H54 (cell line): ENCODE results near the gene EPHB1.

Experiments used
- DNase-seq: peaks from one replicate; pipeline ENCODE4 v3.0.0; 2011; ENCODE audit warnings: low spot score, mixed read lengths; ENCODE audit not compliant: insufficient read length
- FAIRE-seq: peaks from 3 replicates; lab custom pipeline; 2011; peaks lifted over from hg19 to GRCh38; lab: Jason Lieb, UNC
- POLR2A ChIP-seq: IDR thresholded peaks from 2 replicates; pipeline ENCODE4 v1.6.1; 2011; ENCODE audit warnings: low read depth, mild to moderate bottlenecking, low read length

The EPHB1 gene

DNA sequence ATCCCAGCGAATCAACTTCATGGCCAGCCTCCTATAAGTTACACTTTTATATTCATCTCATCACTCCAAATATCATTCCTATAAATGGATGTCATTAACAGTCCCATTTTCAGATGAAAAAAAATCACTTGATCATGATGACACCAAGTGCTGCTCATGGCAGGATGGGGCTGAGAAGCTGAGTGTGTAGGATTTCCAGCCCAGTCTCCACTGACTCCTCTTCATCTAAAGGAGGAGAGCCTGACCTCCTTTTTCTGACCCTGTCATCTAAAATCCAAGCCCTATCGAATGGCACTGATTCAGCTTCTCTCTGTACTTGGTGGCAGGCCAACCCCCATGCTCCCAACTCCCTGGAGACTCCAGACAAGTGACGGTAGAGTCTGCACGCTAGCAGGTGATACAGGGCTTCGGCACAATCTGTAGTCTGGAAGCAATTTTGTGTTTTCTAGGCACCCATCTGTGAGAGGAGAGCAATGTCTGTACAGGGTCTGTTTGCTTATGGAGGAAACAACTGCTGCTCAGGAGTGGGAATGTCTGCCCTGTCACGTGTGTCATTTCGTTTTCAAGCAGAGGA lies 103.2 kb downstream of the EPHB1 start:
- FAIRE-seq: no peak
- DNase-seq: no peak
- TF ChIP-seq POLR2A: no peak

DNA sequence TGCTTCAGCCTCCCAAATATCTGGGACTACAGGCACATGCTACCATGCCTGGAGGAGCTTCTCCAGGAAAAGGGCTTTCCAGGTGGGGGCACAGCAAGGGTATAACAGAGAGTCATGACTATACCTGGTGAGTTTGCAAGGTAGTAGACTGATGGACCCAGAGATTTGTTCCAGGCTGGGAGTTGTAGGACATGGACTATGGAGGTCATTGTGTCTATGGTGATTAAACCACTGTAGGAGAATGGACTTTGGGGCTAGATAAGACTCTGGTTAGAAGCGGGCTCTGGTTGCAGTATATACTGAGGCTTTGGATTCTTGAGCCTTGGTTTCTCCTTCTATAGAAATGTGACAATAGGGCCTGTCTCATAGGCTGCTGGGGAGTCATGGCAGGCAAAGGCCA lies 104.7 kb downstream of the EPHB1 start:
- DNase-seq (no peak), FAIRE-seq (no peak)
- no peak for TF ChIP-seq POLR2A

DNA sequence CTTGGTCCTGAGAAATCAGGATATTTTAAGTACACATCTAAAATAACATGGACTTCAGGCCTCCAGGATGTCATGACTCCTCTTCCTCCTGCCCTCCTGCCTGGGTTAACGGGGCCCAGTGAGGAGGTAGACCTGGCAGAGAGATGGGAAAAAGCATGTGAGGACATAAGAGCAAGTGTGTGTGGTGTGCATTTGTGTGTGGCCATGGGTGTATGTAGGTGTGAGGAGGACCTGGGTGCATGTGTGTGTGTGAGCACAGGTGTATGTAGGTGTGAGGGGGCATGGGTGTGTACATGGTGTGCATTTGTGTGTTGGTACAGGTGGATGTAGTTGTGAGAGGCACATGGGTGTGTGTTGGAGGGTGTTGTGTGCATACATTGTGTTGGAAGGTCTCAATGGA lies 105.4 kb downstream of the EPHB1 start:
- DNase-seq (no peak), FAIRE-seq (no peak)
- no peak for TF ChIP-seq POLR2A

DNA sequence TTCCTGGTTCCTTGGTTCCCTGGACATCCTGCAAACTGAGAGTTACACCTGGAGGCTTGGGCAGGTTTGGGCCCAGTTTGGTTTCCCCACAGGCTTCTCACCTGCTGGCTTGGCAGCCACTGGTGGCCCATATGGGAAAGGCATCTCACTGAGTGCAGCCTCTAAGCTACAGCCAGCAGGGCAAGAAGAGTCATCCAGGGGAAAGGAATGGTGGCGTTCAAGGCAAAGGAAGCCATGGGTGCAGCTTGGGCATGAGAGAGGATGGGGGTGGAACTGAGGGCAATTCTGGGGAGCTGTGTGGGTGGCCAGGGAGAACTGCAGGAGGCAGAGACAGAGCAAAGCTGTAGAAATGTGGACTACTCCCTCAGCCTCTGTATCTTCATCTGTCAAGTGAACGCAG lies 106.4 kb downstream of the EPHB1 start:
- no peak for FAIRE-seq
- no peak for DNase-seq
- no peak for TF ChIP-seq POLR2A

DNA sequence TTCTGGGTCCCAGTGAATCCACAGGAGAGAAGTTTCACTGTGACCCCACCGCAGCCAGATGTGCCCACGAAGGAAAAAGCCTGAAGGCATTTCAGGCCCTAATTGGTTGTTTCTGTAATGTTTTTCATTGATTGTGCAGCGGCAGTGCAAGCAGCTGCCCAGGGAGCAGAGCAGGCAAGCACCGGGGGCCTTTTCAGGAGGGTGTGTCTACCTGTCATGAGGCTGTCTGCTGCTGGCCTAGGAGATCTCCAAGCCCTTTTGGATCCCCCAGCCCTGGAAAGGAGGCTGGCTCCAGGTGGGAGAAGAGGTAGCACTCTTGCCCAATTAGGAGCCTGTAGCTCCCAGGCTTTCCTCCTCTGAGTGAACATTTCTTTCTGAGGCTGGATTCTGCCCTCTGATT lies 108.8 kb downstream of the EPHB1 start:
- FAIRE-seq (no peak), DNase-seq (no peak)
- no peak for TF ChIP-seq POLR2A

DNA sequence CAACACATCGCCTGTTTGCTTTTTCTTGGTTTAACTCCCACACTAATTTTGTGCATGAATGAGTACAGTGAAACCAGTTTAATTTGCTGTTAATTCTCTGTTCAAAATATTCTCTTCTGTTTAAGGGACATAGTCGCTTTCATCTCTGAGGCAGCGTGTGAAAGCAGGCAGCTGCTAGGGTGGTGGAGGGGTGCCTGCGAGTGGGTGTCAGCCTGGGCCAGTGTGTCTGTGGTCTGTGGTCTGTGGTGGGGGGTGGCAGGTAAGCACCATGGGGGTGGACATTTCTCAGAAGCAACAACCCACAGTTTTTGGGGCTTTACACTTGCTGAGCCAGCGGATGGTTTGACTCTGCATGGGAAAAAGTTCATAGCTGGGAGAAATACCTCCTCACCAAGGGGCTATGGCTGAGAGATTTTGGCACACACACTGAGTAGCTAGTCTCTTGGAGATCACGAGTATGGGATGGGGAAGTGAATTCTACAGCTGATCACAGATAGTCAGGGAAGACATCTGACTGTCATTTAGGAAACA lies 109.2 kb downstream of the EPHB1 start:
- FAIRE-seq: no peak
- DNase-seq: no peak
- no peak for TF ChIP-seq POLR2A

DNA sequence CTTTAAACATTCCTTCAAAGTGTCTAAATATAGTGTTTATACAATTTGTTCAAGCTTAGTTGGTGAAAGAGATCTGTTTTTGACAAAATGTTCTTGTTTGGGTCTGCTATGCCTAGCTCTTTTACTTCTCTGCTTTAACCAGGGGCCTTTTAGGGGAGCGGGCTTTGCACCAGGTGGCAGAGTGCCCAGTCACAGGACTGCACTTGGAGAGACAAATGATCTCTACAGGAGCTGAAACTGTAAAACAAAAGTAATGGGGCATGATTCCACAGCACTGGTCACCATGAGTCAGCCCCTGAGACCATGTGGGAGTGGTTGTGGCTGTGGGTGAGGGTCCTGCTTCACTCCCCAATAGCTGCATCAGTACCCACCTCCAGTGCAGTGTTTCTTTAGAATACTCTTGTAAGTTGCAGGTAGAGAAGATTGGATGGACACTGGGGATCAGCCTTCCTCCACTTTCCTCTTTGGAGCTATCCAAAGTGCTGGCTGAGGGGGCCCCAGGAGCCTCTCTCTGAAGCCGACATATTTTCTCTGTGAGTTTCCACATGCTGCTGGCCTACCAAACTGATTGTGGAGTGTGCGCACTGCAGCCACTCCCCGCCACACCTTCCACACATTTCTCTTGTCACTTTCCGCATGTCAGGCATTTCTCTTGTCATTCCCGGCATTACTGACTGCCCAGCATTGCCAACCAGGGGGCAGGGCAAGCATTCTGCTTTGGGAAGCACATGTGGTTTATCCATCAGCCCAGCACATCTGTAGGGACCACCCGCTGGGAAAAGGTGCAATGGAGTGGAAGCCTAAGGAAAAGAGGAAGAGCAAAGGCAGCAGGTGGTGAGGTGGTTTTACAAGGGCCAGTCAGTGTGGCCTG lies 110.0 kb downstream of the EPHB1 start:
- TF ChIP-seq POLR2A: no peak
- FAIRE-seq (no peak), DNase-seq (no peak)

DNA sequence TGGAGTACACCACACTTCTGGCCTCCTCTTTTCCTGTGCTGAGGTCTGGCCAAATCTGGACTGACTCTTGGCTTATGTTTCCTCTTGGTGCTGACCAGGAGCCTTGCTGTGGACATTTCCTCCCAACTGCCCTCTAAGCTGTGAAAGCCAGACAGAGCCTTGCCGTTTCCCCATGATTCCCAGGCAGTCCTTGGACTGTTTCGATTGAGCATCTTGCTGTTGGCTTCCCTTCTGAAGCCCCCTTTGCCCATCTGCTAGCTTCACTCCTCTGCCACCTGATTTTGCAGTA lies 110.5 kb downstream of the EPHB1 start:
- no peak for FAIRE-seq

DNA sequence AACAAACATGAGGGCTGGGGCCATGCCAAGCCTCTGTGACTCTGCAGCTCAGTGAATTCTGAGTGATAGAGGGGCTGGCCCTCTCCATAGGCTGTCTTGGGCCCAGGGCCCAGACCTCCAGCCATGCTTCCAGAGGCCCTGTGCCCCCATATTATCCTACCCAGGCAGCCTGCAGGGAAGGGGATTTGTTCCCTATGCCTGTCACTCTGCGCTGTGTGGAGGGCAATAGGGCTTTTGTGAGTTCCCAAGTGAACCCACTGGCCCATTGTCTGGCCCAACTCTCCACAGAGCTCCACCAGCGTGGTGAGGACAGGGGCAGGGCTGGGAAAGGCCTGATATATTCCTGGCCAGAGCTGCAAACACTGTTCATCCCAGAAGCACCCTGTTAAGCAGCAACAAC lies 113.2 kb downstream of the EPHB1 start:
- DNase-seq (no peak), FAIRE-seq (no peak)
- no peak for TF ChIP-seq POLR2A

More for the DNA sequence above, 110.5 kb downstream of the EPHB1 start:
- DNase-seq: no peak
- TF ChIP-seq POLR2A: no peak

DNA sequence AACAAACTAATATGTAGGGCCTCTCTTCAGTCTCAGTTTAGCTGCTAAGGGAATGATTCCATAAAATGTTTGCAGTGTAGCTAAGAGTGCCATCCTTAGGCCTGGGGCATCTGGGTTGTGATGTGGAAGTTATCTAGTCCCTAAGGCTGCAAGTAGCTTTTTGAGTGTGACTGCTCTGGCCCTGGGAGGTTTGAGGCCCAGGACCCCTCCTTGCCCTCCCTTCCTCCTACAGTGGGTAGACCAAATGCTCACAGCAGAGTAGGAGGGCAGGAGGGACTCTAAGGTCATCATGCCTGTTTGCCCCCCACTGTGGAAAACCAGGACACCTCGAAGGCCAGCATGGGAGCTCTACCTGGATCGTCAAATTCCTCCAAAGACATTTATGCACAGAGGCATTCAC lies 115.0 kb downstream of the EPHB1 start:
- TF ChIP-seq POLR2A: no peak
- no peak for FAIRE-seq
- no peak for DNase-seq

DNA sequence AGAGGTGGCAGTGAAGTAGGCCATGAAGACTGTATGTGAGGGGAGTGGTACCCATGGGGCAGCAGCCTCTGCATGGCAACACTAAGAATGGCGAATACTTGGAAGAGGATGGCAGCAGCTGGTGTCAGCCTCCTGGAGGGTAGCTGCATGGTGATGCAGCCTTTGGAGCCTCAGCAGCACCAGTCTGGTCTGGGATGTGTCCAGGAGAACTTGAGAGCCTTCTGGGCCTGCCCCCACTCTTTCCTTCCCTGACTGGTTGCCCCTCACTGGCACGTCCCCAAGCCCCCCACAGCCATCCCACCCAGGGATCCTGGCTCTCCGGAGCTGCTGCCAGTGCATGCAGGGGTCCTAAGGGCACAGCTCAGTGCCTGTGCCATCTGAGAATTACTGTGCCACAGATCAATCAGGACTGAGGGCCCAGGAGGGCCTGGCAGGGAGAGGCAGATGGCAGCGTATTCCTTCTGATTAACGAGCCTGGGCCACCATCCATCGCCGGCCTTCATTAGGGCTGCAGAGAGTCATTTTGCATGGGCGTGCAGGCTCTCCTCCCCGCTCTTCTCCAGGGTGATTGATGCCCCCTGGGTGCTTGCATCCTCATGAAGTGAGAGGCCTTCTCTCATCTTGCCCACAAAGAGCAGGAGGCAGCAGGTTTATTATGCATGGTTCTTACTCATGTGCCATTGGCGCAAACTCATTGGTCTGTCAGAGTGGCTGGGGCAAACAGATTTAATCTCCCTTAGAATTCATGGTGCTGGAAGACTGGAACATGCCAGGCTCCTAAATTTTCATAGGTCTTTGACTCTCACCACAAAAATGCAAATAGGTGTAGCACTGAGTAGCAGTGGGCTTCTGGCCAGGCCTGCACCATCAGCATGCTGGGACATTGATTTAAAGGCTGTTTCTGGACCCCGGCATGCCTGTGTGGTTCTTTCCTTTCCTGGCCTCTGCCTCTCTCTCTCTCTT lies 116.8 kb downstream of the EPHB1 start:
- no peak for FAIRE-seq
- TF ChIP-seq POLR2A: no peak
- DNase-seq: no peak

DNA sequence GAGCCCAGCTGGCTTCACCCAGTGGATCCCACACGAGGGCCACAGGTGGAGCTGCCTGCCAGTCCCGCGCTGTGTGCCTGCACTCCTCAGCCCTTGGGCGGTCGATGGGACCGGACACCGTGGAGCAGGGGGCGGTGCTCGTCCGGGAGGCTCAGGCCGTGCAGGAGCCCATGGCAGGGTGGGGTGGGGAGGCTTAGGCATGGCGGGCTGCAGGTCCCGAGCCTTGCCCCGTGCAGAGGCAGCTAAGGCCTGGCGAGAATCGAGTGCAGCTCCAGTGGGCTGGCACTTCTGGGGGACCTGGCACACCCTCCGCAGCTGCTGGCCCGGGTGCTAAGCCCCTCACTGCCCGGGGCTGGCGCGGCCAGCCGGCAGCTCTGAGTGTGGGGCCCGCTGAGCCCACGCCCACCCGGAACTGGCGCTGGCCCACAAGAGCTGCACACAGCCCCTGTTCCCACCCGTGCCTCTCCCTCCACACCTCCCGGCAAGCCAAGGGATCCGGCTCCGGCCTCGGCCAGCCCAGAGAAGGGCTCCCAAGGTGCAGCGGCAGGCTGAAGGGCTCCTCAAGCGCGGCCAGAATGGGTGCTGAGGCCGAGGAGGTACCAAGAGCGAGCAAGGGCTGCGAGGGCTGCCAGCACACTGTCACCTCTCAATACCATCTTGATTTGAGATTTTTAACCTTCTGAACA lies 121.4 kb downstream of the EPHB1 start:
- FAIRE-seq (no peak), DNase-seq (no peak)
- no peak for TF ChIP-seq POLR2A

DNA sequence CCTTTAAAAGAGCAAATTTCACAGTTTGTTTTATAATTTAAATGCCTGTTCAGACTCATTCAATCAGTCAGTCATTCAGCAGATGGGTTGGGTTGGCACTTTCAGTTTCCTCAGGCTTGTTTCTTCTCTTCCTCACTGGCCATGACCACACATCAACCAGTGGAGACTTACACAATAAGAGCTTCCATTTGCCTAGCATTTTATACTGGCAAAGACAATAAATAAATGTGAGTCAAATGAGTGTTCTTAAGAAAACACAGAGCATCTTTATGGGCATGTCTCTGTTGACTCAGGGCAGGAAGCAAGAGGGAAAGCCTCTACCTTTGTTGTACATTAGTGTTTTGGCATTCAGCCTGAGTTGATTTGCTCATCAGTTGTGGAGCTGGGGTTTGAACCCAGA lies 122.6 kb downstream of the EPHB1 start:
- FAIRE-seq (no peak), DNase-seq (no peak)
- TF ChIP-seq POLR2A: no peak
